Right atrium auricular region (tissue), 2 donors: ENCODE measurements around the gene HIKESHI. TPM values are rescaled to one million over a fixed set of nuclear protein-coding genes. Genes with fewer than 3 reads are reported as not detected.
"Not testable (repeated sequence)": the region's sequence is repeated elsewhere in the genome, so short reads cannot be mapped to it uniquely, and the experiment has no call there.

Experiments
- DNase-seq: peaks from one replicate; pipeline ENCODE4 v3.0.0-alpha.2; 2019; ENCODE audit warnings: low spot score
- H3K27ac ChIP-seq, 2 donors: fragments of 200-600 bp; sonication (generic); 1 replicate in 1 of 2; 2 replicates in 1 of 2; pipeline ENCODE4 v1.5.1; 2016 to 2019
- H3K27me3 ChIP-seq, 2 donors: fragments of 200-600 bp; sonication (generic); one replicate each; pipeline versions ENCODE4 v1.5.1 to v1.6.0; 2017 to 2019
- H3K36me3 ChIP-seq: fragments of 200-600 bp; sonication (generic); one replicate; pipeline ENCODE4 v1.5.1; 2016
- H3K4me1 ChIP-seq, 2 donors: fragments of 200-600 bp; sonication (generic); one replicate each; pipeline versions ENCODE4 v1.5.1 to v1.6.0; 2017 to 2019
- H3K4me3 ChIP-seq, 2 donors: fragments of 200-600 bp; sonication (generic); 1 replicate in 1 of 2; 2 replicates in 1 of 2; pipeline ENCODE4 v1.5.1; 2017 to 2019; ENCODE audit warnings: mild to moderate bottlenecking in 1 of 2, moderate library complexity in 1 of 2
- H3K9me3 ChIP-seq, 2 donors: fragments of 200-600 bp; sonication (generic); one replicate each; pipeline ENCODE4 v1.5.1; 2019
- CTCF ChIP-seq, 2 donors: fragments of 200-600 bp; sonication (generic); IDR thresholded peaks; one replicate each; pipeline ENCODE4 v1.5.1; 2019; ENCODE audit warnings: antibody characterized with exemption in 2 of 2
- total RNA-seq, 2 donors: library from RNA; depleted of rRNA; stranded (reverse); fragments of >200 nt; gene quantifications; one replicate each; pipeline ENCODE4 v1.1.0, GENCODE V29; 2016

HIKESHI gene
- total RNA-seq, 2 donors from 2014 or later = 33.9 to 49.8 TPM

GRCh38 chr11:86337227-86337626 lies 35.2 kb downstream of the HIKESHI start:
- no peak for DNase-seq
- H3K9me3 ChIP-seq = no peaks in the 10 kb centered on the region
- no peak overlapping the region for H3K4me3 ChIP-seq
- no peak overlapping the region for H3K27ac ChIP-seq
- H3K27me3 ChIP-seq = no peaks in the 10 kb centered on the region
- H3K36me3 ChIP-seq = peaks cover 16% of the 10 kb centered on the region
- H3K4me1 ChIP-seq = no peaks in the 10 kb centered on the region
- no peak for TF ChIP-seq CTCF (IDR thresholded peaks at IDR 0.05)

GRCh38 chr11:86341382-86341781 lies 39.3 kb downstream of the HIKESHI start:
- Histone ChIP-seq H3K36me3 (peaks cover 21% of the 10 kb centered on the region), H3K4me1 (no peaks in the 10 kb centered on the region), H3K27me3 (no peaks in the 10 kb centered on the region), H3K9me3 (no peaks in the 10 kb centered on the region), H3K4me3 (no peak overlapping the region), H3K27ac (no peak overlapping the region)
- TF ChIP-seq CTCF (IDR thresholded peaks at IDR 0.05) = no peak
- DNase-seq = no peak

GRCh38 chr11:86346513-86346912 lies 44.5 kb downstream of the HIKESHI start:
- Histone ChIP-seq H3K4me3 (no peak overlapping the region), H3K27ac (no peak overlapping the region), H3K27me3 (no peaks in the 10 kb centered on the region), H3K9me3 (no peaks in the 10 kb centered on the region), H3K36me3 (peaks cover 16% of the 10 kb centered on the region), H3K4me1 (no peaks in the 10 kb centered on the region)
- DNase-seq = no peak
- no peak for TF ChIP-seq CTCF (IDR thresholded peaks at IDR 0.05)

GRCh38 chr11:86355256-86355655 lies 53.2 kb downstream of the HIKESHI start:
- H3K4me3 ChIP-seq = no peak overlapping the region
- no peaks in the 10 kb centered on the region for H3K4me1 ChIP-seq
- no peaks in the 10 kb centered on the region for H3K27me3 ChIP-seq
- no peak for DNase-seq
- no peaks in the 10 kb centered on the region for H3K9me3 ChIP-seq
- no peak overlapping the region for H3K27ac ChIP-seq
- no peaks in the 10 kb centered on the region for H3K36me3 ChIP-seq
- no peak for TF ChIP-seq CTCF (IDR thresholded peaks at IDR 0.05)

GRCh38 chr11:86357412-86357811 lies 55.4 kb downstream of the HIKESHI start:
- not testable (repeated sequence) for H3K27me3 ChIP-seq, DNase-seq, H3K27ac ChIP-seq

GRCh38 chr11:86358720-86359119 lies 56.7 kb downstream of the HIKESHI start:
- Histone ChIP-seq H3K4me3 (no peak overlapping the region), H3K4me1 (no peaks in the 10 kb centered on the region)

More at GRCh38 chr11:86357412-86357811, 55.4 kb downstream of the HIKESHI start:
- not testable (repeated sequence) for H3K4me3 ChIP-seq, H3K9me3 ChIP-seq, H3K4me1 ChIP-seq, H3K36me3 ChIP-seq

More at GRCh38 chr11:86358720-86359119, 56.7 kb downstream of the HIKESHI start:
- DNase-seq = no peak
- Histone ChIP-seq H3K9me3 (no peaks in the 10 kb centered on the region), H3K27ac (no peak overlapping the region), H3K27me3 (no peaks in the 10 kb centered on the region), H3K36me3 (no peaks in the 10 kb centered on the region)
- TF ChIP-seq CTCF (IDR thresholded peaks at IDR 0.05) = no peak
